Measurements from ENCODE around the gene CHDH. TPM values are rescaled to one million over a fixed set of nuclear protein-coding genes. Genes with fewer than 3 reads are reported as not detected.

The CHDH gene
- total RNA-seq, 1 donor from 2014 or later: 12.7 TPM

DNA sequence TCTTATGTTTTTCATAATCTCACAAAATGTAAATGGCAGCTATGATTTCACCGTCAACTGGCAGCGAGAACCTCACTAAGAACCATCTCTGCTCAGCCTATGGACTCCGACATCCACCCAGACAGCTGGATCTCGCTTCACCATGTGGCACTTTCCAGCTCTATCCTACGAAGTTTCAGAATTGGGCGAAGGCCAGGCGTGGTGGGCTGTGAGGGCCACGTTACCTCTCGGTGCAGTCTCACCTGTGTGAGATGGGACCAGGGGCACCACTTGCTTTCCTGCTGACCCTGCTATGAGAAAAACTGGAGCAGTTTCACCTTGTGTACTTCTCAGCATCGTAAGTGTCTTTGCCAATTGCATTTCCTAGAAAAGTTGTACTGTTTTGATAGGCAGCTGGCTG lies 32.3 kb downstream of the CHDH start:
- ATAC-seq: no peak
- no peak for DNase-seq
- intact Hi-C loops (cut with micrococcal nuclease): no loop called here

DNA sequence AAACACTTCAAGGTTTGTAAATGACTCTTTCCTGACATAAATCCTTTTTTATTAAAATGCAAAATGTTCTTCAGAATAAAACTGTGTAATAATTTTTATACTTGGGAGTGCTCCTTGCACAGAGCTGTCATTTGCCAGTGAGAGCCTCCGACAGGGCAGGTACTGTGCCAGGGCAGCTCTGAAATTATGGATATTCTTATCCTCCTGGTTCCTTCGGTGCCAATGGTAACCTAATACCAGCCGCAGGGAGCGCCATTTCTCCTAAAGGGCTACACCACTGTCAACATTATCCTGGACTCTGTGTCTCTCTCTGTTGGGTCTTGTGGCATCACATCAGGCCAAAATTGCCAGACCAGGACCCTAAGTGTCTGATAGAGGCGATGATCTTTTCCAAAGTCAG lies 33.0 kb downstream of the CHDH start:
- DNase-seq (no peak), ATAC-seq (peak; percentile 61)
- intact Hi-C loops (cut with micrococcal nuclease): no loop called here

GRCh38 chr3:53812434-53812833 lies 33.8 kb downstream of the CHDH start:
- no peak for DNase-seq
- intact Hi-C loops (cut with micrococcal nuclease): no loop called here
- no peak for ATAC-seq

DNA sequence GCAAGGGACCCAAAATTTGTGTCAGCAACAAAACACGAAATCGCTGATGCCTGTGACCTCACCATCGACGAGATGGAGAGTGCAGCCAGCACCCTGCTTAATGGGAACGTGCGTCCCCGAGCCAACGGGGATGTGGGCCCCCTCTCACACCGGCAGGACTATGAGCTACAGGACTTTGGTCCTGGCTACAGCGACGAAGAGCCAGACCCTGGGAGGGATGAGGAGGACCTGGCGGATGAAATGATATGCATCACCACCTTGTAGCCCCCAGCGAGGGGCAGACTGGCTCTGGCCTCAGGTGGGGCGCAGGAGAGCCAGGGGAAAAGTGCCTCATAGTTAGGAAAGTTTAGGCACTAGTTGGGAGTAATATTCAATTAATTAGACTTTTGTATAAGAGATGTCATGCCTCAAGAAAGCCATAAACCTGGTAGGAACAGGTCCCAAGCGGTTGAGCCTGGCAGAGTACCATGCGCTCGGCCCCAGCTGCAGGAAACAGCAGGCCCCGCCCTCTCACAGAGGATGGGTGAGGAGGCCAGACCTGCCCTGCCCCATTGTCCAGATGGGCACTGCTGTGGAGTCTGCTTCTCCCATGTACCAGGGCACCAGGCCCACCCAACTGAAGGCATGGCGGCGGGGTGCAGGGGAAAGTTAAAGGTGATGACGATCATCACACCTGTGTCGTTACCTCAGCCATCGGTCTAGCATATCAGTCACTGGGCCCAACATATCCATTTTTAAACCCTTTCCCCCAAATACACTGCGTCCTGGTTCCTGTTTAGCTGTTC lies 34.9 kb downstream of the CHDH start:
- ATAC-seq (no peak), DNase-seq (no peak)
- intact Hi-C loops (cut with micrococcal nuclease): no loop called here

DNA sequence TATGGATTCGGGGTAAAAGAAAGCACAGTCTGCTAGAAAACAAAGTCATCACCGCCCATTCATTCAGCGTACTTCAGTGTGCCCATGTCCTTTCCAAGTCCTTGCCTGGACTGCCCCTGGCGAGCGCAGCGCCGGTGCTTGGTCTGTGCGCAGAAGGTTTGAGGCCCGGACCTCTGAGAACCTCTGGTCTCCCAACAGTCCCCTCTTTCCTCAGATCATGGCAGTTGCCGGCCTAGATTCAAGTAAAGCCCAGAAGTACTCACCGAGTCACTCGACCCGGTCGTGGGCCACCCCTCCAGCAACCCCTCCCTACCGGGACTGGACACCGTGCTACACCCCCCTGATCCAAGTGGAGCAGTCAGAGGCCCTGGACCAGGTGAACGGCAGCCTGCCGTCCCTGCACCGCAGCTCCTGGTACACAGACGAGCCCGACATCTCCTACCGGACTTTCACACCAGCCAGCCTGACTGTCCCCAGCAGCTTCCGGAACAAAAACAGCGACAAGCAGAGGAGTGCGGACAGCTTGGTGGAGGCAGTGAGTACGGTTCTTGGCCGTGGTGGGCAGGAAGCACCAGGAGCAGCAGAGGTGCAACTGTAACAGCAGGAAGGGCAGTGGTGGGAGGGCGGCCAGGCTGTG lies 36.3 kb downstream of the CHDH start:
- DNase-seq (no peak), ATAC-seq (no peak)
- intact Hi-C loops (cut with micrococcal nuclease): no loop called here

DNA sequence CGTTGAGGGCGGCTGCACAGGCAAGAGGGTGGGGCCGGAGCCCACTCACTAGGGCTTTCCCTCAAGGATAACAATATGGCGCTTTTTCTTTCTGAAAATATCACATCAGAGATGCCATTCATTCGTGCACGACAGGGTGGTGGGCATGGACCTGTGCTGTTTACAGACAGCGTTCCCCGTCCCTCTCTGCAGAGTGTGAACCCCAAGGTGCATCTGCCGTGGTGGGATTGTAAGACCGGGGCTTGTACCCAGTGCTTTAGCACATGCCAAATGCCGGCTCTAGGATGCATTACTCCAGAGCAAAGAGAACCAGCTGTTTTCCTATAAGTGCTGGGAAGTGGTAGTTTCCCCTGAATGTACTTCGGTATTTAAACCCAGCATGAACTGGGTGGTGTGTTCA lies 37.0 kb downstream of the CHDH start:
- ATAC-seq: no peak
- intact Hi-C loops (cut with micrococcal nuclease): no loop called here
- DNase-seq: no peak

GRCh38 chr3:53808496-53808895 lies 37.7 kb downstream of the CHDH start:
- intact Hi-C loops (cut with micrococcal nuclease): no loop called here
- DNase-seq (no peak), ATAC-seq (no peak)

- intact Hi-C loops (cut with micrococcal nuclease): no loop called here
- DNase-seq (no peak), ATAC-seq (peak; percentile 62)
These were observed 39.0 kb downstream of the CHDH start for GRCh38 chr3:53807117-53807810.

DNA sequence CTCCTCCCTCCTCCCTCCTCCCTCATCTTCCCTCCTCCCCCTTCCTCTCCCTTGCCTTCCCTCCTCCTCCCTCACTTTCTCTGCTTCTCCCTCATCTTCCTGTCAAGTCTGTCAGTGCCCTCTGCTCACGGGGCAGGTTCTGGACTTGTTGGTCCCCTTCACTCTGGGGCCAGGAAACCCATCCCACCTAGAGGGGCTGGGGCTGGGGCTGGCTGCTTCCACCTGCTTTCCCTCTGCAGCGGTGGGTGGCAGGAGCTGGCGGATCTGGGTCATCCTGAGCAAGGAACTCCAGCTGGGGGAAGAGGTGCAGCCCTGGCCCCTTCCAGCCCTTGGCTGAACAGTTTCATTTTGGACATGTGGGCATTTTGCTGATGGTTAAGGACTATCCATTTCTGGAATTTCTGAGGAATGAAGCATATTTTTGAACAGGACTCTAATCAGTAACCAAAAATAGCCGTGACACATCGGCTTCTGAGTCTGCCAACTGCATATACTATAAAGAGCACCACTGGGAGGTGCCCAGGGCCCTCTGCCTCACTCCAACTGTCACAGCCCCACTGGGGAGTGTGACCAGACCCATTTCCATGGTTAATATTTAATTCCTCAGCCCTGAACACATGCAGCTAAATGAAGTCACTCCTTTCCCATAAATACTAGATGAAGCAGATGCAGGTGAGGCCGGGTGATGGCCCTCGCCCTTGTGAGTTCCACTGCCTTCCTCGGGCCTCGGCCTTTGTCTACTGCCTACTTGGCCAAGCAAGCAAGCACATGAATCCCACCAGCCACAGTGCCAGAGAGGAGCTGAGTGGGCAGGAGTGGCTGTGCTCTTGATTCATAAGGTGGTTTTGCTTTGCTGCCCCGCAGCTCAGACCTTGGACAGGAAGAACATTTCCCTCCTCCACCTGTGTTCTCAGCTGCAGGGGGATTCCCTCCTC lies 39.8 kb downstream of the CHDH start:
- ATAC-seq (peak; percentile 92), DNase-seq (peak; percentile 47)
- intact Hi-C loops (cut with micrococcal nuclease): no loop called here

DNA sequence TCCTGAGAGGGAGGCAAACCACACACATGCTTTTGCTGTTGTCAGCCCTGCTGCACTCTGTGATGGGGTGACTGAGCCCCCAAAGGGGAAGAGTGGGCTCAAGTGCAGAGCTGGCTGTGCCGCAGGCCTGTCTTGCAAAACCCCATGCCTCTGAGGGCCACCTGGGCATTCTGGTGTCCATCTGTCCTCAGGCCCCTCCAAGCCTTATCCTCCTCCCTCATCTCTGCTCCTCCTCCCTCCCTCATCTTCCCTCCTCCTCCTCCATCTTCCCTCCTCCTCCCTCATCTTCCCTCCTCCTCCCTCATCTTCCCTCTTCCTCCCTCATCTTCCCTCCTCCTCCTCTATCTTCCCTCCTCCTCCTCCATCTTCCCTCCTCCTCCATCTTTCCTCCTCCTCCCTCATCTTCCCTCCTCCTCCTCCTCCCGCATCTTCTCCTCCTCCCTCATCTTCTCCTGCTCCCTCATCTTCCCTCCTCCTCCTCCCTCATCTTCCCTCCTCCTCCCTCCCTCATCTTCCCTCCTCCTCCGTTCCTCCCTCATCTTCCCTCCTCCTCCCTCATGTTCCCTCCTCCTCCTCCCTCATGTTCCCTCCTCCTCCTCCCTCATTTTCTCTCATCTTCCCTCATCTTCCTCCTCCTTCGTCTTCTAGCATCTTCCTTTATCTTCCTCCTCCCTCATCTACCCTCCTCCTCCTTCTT lies 40.6 kb downstream of the CHDH start:
- DNase-seq (no peak), ATAC-seq (no peak)
- intact Hi-C loops (cut with micrococcal nuclease): no loop called here

DNA sequence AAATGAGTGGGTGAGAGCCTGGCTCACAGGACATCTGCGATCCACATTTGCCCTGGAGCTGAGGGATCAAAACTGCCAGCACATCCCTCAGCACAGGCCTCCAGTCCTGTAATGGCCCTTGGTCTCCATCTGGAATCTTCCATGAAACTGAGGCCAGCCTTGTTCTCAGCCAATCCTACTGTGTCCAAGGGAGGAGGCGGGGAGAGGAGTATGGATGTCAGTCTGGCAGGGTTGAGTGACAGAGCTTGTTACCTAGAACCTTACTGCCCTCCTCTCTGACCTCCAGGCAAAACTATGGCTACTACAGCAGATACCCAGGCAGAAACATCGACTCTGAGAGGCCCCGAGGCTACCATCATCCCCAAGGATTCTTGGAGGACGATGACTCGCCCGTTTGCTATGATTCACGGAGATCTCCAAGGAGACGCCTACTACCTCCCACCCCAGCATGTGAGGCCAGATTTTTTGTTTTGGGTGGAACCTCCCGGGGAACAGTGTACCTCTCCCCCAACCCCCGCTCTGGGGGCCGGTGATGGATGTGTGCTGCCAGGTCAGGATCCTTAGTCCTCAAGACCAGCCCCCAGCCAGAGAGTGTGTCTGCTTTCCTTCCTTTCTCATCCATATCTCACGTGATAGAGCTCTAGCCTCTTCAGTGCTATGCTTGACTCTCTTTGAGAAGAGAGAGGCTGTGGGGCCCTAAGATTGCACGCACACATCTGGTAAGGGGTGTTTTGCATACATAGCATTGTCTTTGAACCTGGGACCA lies 41.3 kb downstream of the CHDH start:
- no peak for DNase-seq
- intact Hi-C loops (cut with micrococcal nuclease): no loop called here
- no peak for ATAC-seq

DNA sequence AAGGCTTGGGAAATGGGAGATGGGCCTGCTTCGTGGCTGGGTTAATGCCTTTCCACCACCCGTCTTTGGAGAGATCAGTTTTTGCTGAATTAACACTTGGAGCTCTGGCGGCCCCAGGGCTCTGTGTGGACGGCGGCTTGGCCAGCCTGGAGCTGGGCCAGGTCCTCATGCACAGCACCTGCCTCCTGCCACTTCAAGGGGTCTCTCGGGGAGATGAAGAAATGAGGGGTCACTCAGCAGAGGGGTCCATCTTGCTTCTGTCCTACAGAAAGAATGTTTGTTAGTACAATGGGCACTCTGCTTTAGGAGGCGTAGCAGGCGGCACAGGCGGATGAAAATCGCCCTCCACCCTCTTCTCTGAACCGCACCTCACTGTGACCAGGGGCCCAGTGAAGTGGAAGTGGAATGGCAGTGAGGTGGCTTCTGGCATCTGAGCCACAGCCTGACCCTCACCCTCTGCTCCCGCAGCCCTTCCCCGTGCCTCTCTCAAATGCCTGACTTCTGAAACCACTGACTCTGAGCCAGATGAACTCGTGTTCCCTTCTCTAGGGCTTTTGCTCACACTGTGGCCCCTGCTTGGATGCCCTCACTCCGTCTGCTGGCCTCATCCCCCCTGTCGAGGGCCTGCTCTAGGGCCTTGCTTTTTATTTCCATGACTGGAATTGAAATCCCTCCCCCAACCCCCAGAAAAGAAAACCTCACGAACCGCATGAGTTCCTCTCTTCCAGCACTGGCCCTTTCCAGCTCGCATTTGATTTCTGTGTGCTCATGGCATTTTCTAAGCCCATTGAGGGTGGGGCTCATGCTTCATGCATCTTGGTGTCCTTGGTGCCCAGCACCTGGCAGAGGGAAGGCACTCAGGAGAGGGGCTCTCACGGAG lies 42.2 kb downstream of the CHDH start:
- DNase-seq (no peak), ATAC-seq (no peak)
- intact Hi-C loops (cut with micrococcal nuclease): no loop called here

DNA sequence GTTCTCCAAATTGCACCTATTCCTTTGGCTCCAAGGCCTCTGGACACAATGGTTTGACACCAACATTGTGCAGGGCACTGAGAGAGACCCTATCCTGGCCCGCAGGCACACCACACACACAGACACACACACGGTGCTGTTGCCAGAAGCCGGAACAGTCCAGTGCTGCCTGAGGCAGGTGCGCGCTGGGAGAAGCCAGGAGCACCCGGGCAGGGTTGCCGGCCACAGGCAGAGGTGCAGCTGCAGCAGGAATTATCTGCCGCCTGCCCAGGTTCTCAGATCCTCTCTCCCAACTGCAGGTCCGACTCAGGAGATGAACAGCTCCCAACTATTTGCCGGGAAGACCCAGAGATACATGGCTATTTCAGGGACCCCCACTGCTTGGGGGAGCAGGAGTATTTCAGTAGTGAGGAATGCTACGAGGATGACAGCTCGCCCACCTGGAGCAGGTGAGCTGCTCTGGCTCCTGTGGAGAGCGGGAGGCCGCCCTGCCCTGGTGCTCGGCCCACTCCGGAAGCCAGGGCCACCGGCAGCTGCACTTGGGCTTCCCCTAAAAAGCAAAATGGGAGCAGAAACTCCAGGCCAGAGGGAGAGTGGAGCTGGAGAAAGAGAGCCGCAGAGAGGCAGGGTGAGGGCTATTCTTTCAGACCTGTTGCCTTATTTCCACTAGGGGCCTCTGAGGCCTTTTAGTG lies 42.9 kb downstream of the CHDH start:
- intact Hi-C loops (cut with micrococcal nuclease): no loop called here
- DNase-seq (no peak), ATAC-seq (no peak)

DNA sequence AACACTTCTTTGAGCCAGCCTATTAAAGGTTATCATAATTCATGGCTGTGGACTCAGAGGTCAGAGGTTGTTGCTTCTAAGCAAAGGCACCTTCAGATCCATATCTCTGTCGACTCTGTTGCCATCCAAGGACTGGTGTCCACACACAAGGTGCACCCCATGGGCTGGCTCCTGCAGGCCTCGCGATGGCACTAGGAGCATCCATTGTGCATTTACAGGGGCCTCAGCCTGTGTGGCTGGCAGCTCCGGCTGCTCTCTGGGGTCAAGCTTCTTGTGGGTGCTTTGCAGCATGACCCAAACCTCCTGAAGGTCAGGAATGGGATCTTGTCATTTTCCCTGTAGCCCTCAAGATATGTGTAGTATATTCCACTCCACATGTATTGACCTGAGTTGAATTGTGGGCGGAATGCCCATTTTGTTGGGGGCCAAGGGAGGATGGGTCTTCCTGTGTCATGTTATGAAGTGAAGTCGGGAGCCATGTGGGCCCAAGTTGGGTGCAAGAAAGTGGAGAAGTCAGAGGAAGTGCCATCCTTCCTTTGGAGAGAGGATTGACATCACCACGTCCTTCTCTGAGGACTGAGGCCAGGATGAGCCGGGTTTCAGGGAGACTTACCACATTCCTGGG lies 43.9 kb downstream of the CHDH start:
- ATAC-seq (no peak), DNase-seq (no peak)
- intact Hi-C loops (cut with micrococcal nuclease): no loop called here

GRCh38 chr3:53801319-53801718 lies 44.9 kb downstream of the CHDH start:
- intact Hi-C loops (cut with micrococcal nuclease): no loop called here
- DNase-seq: no peak
- no peak for ATAC-seq
